Ramos (cell line): ENCODE data around the gene APC2.
"Not testable (repeated sequence)": the region's sequence is repeated elsewhere in the genome, so short reads cannot be mapped to it uniquely, and the experiment has no call there.

Experiments
- in situ Hi-C: fragments of 300-500 bp; cut with MboI; formaldehyde crosslinking; loops from one replicate; pipeline ENCODE4 v1.14.3; 2022; ENCODE audit warnings: low sequenced_read_pairs; ENCODE audit not compliant: unreplicated experiment

The APC2 gene

DNA sequence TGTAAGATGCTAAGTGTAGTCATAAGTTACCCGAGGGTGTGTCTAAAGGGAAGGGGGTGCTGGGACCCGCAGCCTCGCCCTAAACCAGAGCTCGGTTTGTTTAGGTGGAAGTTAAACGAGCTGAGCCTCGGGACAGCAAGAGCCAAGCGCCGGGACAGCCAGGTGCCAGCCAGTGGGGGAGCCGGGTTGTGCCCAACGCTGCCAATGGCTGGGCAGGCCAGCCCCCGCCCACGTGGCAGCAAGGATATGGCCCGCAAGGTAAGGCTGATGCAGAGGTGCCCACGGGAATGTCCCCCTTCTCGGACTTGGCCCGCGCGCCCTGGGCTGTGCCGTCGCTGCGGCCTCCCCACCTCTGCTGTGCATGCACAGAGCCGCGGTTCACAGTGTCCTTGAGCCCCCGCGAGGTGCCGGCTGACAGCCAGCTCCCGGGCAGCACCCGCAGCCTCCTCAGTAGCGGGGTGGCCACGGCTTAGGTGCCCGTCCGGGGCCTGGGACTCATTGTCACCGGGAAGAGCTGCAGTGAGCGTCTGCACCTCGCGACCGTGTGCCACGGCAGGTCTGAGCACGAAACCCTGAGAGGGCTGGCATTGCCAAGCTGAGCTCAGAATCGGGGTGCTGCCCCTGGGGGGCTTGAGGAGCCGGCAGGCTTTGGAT is 21.1 kb upstream of the APC2 start:
- in situ Hi-C loops = no loop called here

- in situ Hi-C loops = no loop called here
These were observed 20.2 kb upstream of the APC2 start for GRCh38 chr19:1429750-1430149.

DNA sequence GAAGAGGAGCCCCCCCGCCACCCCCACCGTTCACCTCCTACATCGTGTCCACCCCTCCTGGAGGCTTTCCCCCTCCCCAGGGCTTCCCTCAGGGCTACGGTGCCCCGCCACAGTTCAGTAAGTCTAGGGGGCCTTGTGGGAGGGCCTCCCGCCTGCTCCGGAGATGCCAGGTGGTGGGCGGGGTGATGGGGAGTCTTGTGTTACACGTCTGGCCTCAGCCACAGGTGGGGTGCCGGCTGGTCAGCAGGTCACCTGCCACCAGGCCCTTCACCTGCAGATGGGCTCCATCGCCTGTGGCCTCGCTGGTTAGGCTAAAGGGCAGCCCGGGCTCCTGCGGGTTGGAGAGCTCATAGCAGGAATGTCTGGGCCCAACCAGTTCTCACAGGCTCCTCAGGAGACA is 19.7 kb upstream of the APC2 start:
- in situ Hi-C loops = no loop called here

- in situ Hi-C loops = no loop called here
These were observed 18.0 kb upstream of the APC2 start for GRCh38 chr19:1431759-1432506.

GRCh38 chr19:1432507-1432887 is 17.4 kb upstream of the APC2 start:
- in situ Hi-C loops = no loop called here

GRCh38 chr19:1433119-1434039 is 16.5 kb upstream of the APC2 start:
- in situ Hi-C loops = no loop called here

- in situ Hi-C loops = no loop called here
These were observed 15.9 kb upstream of the APC2 start for GRCh38 chr19:1434040-1434366.

DNA sequence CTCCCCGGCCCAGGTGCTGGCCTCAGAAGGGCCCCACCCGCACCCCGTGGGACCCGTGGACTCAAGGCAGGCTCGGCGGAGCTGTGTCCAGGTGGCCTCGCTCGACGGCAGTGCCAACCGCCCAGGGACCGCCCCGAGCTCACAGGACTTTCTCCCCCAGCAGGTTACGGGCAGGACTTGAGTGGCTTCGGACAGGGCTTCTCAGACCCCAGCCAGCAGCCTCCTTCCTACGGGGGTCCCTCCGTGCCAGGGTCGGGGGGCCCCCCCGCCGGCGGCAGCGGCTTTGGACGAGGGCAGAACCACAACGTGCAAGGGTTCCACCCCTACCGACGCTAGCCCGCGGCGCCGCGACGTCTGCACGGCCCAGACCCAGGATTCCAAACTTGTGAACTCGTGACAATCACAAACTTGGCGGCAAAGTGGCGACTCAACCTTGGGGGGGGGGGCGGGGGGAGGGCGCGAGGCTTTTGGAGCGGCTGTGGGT is 15.3 kb upstream of the APC2 start:
- in situ Hi-C loops = no loop called here

DNA sequence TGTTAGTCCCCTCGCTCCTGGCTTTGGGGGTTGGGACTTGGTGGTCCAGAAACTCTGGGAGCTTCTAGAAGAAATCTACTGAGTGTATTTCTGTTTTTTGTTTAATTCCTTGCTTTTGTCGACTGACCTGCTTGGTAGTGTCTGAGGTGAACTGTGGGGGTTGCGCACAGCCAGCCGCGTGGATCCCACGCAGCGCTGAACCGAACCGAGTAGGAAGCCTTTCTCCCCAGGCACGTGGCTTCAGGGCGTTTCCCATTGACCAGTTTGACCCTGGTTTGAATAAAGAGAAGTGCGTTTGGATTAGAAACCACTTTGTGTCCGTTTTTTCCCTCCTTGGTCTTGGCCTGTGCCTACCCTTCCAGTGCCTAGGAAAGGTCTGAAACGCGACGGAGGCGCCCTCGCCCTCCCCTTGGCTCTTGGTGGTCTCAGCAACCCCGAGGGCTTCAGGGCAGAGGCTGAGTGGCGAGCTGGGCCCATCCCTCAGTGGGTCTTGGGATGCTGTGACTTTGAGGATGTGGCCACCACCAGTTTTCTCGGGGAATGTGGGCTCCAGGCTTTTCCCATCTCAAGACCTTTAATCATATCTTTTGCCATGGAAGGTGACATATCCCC is 14.4 kb upstream of the APC2 start:
- in situ Hi-C loops = no loop called here

DNA sequence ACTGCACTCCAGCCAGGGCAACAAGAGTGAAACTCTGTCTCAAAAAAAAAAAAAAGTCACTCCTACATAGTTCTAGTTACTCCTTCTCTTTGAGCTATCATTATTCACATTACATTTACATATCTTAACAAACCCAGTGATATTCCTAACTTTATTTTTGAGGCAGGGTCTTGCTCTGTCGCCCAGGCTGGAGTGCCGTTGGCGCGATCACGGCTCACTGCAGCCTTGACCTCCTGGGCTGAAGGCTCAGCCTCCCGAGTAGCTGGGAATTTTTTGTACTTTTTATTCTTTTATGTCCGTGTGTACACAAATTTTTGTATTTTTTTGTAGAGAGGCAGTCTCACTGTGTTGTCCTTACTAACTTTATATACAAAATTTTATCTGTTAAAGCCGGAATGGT is 12.3 kb upstream of the APC2 start:
- in situ Hi-C loops = no loop called here

- in situ Hi-C loops = no loop called here
These were observed 11.6 kb upstream of the APC2 start, which contains the start of gene RPS15 for GRCh38 chr19:1438035-1438932. Gene RPS15 (plus strand): TSS chr19:1438396. CDS start chr19:1438426, 30 bp downstream.

- in situ Hi-C loops = no loop called here
These were observed 11.0 kb upstream of the APC2 start for GRCh38 chr19:1438933-1439354.

- in situ Hi-C loops = not testable (repeated sequence)
These were observed 10.2 kb upstream of the APC2 start for GRCh38 chr19:1439525-1440417.

DNA sequence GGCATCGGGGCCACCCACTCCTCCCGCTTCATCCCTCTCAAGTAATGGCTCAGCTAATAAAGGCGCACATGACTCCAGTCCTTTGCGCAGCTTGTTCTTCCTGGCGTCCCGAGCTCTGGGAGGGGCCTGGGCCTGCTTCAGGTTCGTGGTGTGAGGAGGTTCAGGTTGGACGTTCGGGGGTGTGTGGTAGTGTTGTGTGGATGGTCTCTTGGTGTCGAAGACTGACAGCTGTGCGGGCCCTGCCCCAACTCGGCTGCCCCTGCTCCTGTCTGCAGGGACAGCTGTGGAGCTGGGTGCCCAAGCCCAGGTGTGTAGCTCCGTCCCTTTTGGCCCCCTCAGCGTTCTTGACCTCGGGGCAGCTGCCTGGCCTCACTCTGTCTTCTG is 9.5 kb upstream of the APC2 start:
- in situ Hi-C loops = no loop called here

- in situ Hi-C loops = no loop called here
These were observed 8.9 kb upstream of the APC2 start for GRCh38 chr19:1441022-1441426.

DNA sequence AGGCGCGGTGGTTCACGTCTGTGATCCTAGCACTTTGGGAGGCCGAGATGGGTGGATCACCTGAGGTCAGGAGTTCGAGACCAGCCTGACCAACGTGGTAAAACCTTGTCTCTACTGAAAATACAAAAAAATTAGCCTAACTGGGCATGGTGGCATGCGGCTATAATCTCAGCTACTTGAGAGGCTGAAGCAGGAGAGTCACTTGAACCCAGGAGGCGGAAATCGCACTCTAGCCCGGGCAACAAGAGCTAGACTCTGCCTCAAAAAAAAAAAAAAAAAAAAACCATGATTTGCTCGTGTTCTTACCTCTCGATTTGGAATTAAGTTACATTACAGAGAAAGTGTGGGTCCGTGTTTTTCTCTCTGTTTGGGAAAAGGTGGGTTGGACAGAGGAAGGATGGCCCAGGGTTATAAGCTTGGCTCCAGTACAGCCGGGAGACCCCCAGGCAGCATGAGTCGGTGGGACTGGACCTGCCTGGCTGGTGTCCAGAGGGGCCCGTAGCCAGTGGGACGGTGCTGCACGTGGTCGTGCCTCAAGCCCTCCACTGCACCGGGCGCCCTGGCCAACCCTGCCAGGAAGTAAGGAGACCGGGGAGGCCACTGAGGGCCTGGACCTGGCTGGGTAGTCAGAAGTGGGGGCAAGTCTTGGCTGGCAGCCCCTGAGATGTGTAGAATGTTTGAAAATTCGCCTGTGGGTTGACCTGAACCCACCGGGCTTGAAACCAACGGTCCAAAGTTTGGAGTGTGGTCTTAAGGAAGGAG is 8.1 kb upstream of the APC2 start:
- in situ Hi-C loops = no loop called here

DNA sequence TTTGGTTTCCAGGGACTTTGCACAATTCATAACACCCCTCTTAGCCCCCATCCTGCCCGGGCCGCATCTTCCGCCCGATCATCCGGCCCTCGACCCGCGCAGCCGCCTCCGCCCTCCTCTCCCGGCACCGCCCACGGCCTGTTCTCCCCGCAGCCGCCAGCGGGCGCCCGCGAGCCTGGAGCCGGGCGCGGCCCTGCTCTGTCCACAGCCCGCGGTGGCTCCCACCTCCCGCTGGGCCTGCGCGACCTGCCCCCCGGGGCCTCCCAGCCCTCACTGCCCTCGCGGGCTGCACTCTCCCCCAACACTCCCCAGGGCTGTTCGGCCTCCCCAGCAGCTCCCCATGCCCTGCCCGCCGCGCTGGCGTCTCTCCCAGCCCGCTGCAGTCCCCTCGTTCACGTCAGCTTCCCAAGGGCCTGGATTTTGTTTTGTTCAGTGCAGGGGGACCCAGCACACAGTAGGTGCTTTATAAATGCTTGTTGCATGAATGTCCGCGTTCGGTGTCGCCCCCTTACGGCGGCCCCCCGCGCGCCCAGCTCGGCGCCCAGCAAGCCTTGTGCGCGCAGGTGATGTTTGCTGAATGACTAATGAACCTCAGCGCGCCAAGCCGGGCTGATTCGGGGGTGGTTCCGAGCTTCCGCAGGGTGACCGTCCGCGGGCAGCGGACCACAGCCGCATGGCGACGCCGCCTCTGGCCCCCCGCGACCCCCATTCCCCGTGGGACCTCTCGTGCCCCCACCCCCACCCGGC is 4.6 kb upstream of the APC2 start:
- in situ Hi-C loops = no loop called here
